Measurements from ENCODE around the gene CDK15.
A peak's percentile ranks its signal among the peaks of the same experiment; 100 is the strongest.
"Not testable (repeated sequence)": the region's sequence is repeated elsewhere in the genome, so short reads cannot be mapped to it uniquely, and the experiment has no call there.

CDK15 gene

DNA sequence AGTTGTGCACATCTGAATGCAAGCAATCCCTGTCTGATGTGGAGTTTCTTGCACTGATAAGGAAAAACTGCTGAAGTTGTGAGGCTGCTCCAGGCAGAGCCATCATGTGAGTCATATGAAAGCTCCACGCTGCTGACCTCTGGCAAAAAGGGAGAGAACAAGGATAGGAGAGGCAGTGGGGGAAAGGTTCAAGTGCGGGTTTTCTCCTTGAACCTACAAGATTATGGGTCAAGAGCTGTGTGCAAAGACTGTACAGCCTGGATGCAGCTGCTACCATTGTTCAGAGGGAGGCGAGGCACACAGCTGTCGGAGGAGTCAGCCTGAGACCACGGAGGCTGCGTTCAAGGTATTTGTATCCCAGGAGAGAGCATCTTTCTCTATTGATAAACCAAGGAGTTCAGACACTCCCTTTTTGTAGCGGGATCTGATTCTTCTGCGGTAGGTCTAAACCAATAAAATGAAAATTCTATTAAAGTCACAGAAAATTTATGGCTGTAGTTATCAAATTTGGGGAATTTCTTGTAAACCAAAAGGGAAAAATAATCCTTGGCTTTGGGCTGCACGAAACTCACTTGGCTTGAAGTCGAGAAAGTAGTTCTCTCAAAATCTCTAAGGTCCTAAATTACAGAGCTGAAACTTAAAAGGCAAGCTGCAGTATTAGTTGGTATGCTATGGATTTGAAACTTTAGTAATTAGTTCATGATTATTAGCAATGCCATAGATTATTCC, at the start of gene CDK15:
TSS of gene CDK15 (plus strand) at position 96 of the 729 bp plus-strand sequence. CDS start at position 224, 128 bp downstream.
- in situ Hi-C loops (cut with MboI; ENCODE audit: low pct_unique_long_range_greater_than_20kb, low sequenced_read_pairs), result no loop called here
- DNase-seq, result no peak

DNA sequence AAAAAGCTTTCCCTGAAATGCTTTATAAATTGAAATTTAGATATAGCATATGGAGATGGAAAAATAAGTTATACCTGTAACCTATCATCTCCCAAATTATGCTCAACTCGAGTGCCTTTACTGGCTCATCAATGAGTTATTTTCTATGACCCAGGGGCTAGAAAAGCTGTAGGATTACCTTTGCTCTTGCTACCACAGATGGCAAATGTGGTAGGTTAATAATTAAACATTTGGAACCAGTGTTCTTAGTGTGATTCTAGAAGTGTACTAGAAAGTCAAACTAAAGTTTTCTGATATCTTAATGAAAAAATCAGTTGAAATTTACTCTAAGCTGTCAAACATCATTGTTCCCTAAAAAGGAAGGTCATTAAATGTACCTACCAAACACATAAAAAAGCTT, 48.1 kb upstream of the CDK15 start:
- in situ Hi-C loops (cut with MboI; ENCODE audit: low pct_unique_long_range_greater_than_20kb, low sequenced_read_pairs), result no loop called here

DNA sequence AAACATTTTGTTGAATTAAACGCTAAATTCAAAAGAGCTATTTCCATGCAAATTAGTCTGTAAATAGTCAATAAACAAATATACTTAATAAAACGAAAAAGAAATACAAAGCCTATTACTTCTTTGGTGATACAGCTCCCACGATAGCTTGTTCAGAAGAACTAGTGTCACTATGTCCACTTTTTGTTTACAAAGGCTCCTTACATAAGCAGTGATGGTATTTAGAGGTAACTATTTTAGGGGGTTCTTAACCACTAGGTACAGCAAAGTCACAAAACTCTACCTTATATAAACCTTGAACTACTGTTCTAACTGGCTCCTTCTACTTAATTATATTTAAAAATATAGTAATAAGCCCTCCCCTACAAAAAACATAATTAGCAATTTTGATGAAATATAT, 47.5 kb upstream of the CDK15 start:
- in situ Hi-C loops (cut with MboI; ENCODE audit: low pct_unique_long_range_greater_than_20kb, low sequenced_read_pairs), result no loop called here

More for the DNA sequence above, 48.1 kb upstream of the CDK15 start:
- no peak for DNase-seq

GRCh38 chr2:201759567-201759966, 46.8 kb upstream of the CDK15 start:
- no peak for DNase-seq
- in situ Hi-C loops (cut with MboI; ENCODE audit: low pct_unique_long_range_greater_than_20kb, low sequenced_read_pairs), result no loop called here

More for the DNA sequence above, 47.5 kb upstream of the CDK15 start:
- DNase-seq, result no peak

DNA sequence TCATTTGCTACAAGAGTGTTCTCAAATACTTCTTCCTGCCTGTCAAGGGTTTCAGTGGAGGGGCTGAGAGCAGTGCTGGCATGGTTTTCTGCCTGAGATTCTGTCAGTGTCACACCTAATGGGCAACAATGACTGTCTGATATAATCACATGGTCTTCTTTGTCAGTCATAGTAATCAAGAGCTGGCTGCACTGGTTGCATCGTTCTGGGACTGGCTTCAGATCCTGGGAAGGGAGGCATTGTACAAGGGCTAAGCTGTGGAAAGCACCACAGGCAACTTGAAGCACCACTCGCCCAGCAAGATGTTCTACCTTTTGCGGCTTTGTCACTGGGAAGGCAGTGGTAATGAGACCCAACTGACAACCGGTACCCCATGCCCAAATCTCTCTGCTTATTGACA, 45.2 kb upstream of the CDK15 start:
- in situ Hi-C loops (cut with MboI; ENCODE audit: low pct_unique_long_range_greater_than_20kb, low sequenced_read_pairs), result no loop called here
- DNase-seq, result no peak

DNA sequence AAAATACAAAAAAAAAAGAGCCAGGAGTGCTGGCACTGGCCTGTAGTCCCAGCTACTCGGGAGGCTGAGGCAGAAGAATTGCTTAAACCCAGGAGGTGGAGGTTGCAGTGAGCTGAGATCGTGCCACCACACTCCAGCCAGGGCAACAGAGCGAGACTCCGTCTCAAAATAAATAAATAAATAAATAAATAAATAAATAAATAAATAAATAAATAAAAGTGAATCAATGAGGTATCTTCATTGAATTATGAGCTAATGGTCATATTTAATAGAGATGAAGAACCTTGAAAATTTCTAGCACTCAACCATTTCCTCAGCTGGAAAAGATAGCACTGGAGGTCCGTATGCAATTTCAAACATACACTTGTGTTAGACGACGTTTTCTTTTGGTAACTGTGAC, 41.9 kb upstream of the CDK15 start:
- in situ Hi-C loops (cut with MboI; ENCODE audit: low pct_unique_long_range_greater_than_20kb, low sequenced_read_pairs); DNase-seq: not testable (repeated sequence)

DNA sequence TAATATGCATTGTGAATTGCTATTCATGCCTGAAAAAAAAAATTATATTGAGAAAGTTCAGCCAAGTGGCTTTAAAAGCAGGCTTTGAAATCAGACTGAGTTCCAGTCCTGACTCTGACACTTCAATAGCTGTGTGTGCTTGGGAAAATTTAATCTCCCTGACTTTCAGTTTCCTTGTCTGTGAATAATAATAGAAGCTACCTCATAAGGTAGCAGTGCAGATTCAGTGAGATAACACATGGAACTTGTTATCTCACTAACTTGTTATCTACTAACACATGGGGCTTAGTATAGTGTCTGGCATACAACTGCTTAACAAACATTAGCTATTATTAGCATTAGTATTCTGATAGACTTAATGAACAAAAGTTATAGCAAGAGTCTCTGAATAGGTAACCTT, 40.5 kb upstream of the CDK15 start:
- in situ Hi-C loops (cut with MboI; ENCODE audit: low pct_unique_long_range_greater_than_20kb, low sequenced_read_pairs), result no loop called here
- DNase-seq, result no peak

DNA sequence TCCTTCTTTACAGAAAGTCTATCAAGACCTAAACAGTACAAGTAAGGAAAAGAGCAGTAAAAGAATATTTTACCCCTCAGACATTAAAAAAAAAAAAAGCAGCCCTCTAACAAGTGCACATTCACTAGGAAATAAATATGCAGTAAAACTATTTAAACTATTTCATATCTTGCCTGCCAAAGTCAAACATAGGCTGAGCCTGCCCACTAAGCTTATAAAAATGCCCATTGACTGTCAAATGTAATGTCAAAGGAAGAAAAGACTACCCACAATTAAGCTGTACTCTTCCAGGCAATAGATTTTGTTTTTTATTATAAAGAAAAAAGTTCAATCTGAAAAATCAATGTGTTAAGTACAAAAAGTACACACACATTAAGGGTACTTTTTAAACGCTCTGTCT, 37.4 kb upstream of the CDK15 start:
- no peak for DNase-seq
- in situ Hi-C loops (cut with MboI; ENCODE audit: low pct_unique_long_range_greater_than_20kb, low sequenced_read_pairs), result no loop called here

DNA sequence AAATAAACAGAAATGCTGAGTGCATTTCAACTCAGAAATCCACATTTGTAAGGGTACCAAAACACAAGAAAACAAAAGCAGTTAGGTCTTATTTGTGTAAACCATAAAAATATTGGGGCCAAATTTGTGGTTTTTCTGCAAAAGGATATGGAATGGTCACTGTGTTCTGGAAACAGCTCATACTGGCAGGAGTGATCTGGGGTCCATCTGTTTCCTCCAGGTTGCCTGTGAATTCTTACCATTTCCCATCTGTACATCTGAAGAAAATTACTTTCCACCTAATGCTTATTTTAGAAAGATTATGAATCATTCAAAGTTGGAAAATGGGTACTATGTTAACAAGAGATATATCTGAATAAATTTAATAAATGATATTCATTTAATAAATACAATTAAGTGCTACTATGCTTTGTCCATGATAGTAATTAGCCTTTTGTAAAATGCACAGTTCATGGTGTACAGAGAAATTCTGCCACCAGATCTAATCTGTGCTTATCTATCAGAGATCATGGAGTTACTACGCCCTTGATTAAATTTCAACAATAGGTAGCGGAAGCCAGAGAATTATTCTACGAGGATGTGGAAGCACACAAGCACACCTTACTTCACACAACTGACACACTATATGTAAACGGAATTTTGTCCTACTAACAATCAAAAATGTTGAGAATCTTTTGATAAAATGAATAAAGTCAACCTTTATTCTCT, 36.5 kb upstream of the CDK15 start:
- DNase-seq, result no peak
- in situ Hi-C loops (cut with MboI; ENCODE audit: low pct_unique_long_range_greater_than_20kb, low sequenced_read_pairs), result no loop called here

GRCh38 chr2:201773990-201774389, 32.3 kb upstream of the CDK15 start:
- no peak for DNase-seq
- in situ Hi-C loops (cut with MboI; ENCODE audit: low pct_unique_long_range_greater_than_20kb, low sequenced_read_pairs), result no loop called here

DNA sequence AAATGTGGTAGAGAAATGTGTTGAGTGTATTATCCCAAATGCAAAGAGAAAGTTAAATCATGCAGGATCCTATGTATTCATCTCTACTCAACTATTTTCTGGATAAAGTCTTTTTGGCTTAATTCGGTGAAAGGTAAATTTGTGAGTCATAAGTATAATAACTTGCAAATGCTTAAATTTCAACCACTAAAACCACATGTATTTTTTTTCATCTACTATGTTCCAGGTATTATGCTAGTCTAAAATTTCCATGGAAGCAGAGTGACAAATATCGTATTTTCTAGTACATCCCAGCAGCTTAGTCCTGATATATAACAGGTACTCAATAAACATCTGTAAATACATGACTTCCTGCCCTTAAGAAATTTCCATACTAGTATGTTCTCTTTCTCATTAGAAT, 31.8 kb upstream of the CDK15 start:
- in situ Hi-C loops (cut with MboI; ENCODE audit: low pct_unique_long_range_greater_than_20kb, low sequenced_read_pairs), result no loop called here

GRCh38 chr2:201775326-201775725, 31.0 kb upstream of the CDK15 start:
- in situ Hi-C loops (cut with MboI; ENCODE audit: low pct_unique_long_range_greater_than_20kb, low sequenced_read_pairs), result no loop called here
- DNase-seq, result no peak

More for the DNA sequence above, 31.8 kb upstream of the CDK15 start:
- DNase-seq, result no peak

DNA sequence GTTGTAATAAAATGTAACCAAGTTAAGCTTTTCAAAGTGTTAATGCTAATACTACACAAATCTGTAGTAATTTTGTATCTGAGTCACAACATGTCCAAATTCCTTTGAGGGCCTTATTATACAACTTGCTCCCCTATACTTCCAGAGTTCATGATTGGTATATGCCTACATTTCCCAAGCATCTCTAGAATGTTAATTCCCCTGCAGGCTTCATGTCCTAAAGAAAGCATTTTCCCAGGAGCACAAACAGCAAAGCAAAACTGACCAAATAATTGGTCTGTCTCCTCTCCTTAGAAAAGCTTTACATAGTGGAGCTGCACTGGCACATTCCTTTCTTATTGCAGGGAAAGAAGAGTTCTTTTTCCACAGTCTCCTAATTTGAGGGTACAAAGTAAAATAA, 29.3 kb upstream of the CDK15 start:
- DNase-seq, result no peak
- in situ Hi-C loops (cut with MboI; ENCODE audit: low pct_unique_long_range_greater_than_20kb, low sequenced_read_pairs), result no loop called here

DNA sequence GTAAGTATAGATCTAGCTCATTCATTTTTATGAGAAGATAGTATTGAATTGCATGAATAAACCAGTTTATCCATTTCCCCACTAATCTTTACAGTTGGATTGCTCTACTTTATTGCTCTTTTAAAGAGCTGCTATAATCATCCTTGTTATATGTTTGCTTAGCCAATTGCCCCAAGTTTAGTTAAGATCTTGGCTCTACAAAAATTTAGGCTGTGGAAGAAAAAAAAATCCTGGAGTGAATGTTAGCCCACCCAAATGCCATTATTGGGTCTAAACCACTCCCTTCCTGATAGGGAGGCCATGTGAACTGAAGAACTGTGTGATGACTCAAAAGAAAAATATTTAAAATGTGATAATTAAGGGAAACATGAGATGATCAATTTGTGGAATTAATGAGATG, 28.5 kb upstream of the CDK15 start:
- in situ Hi-C loops (cut with MboI; ENCODE audit: low pct_unique_long_range_greater_than_20kb, low sequenced_read_pairs), result no loop called here
- DNase-seq, result no peak

DNA sequence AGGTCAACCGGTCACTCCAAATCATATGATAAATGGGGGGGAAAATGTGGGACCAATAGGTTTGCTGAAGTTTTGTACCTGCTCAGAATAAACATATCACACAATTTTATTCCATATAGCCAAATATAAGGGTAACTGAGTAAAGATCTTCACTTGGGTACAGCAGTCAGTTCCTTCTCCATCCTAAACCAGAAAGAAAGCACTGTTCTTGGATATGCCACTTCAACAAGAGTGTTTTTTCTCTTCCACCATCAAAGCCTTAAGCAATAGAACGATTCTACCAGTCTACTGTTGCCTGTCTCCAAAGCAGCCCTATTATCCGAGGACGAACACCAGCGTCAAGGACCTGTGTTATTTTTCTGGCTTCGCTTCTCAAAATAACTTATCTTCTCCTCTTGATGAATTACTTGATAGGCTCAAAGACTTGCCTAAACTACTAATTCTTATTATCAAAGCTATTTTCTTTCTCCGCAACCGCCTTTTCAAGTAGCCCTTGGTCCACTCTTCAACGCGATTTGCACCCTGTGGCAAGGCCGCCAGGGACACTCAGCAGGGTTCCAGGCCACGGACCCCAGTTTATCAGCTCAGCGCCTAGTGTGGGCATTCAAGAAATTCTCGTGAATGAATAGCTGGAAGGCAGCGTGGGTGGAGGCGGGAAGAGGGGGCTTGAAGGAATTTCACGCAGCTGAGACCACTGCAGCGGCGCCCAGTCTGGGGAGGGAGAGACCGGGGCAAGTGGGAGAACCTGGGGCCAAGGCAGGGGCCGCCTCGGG, 26.2 kb upstream of the CDK15 start:
- in situ Hi-C loops (cut with MboI; ENCODE audit: low pct_unique_long_range_greater_than_20kb, low sequenced_read_pairs), result no loop called here
- peak; percentile 47 for DNase-seq

GRCh38 chr2:201780674-201781493, 25.5 kb upstream of the CDK15 start, which contains the start of gene ALS2:
Gene ALS2, minus strand, starts transcription at chr2:201780933. Its CDS starts 12,048 bp downstream, at chr2:201768885.
- DNase-seq, result peak; percentile 97
- in situ Hi-C loops (cut with MboI; ENCODE audit: low pct_unique_long_range_greater_than_20kb, low sequenced_read_pairs), result no loop called here

GRCh38 chr2:201781557-201782051, 24.7 kb upstream of the CDK15 start:
- in situ Hi-C loops (cut with MboI; ENCODE audit: low pct_unique_long_range_greater_than_20kb, low sequenced_read_pairs), result no loop called here

GRCh38 chr2:201784563-201784962, 21.8 kb upstream of the CDK15 start:
- in situ Hi-C loops (cut with MboI; ENCODE audit: low pct_unique_long_range_greater_than_20kb, low sequenced_read_pairs), result no loop called here
- DNase-seq, result no peak

More at GRCh38 chr2:201781557-201782051, 24.7 kb upstream of the CDK15 start:
- DNase-seq, result no peak

DNA sequence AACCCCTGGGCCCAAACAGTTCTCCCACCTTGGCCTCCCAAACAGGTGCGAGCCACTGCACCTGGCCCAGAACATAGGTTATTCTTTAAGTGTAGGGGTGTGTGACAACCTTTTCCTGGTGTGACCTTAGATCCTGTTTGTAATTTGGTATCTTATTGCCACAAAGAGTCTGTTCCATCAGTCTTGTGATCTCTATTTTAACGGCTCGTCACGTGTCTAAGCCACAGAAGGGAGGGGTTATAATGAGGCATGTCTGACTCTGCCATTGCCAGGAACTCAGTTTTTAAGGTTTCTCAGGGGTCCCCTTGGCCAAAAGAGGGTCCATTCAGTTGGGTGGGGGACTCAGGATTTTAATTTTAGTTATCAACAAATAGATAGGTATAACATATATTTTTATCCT, 21.2 kb upstream of the CDK15 start:
- peak; percentile 58 for DNase-seq
- in situ Hi-C loops (cut with MboI; ENCODE audit: low pct_unique_long_range_greater_than_20kb, low sequenced_read_pairs), result no loop called here
